Hippocampal formation (tissue), 2 donors: ENCODE data around the gene PDE9A.

Experiments
- DNase-seq, 2 donors: peaks; one replicate each; lab custom pipeline; 2025; lab: John Stamatoyannopoulos, UW

PDE9A gene

DNA sequence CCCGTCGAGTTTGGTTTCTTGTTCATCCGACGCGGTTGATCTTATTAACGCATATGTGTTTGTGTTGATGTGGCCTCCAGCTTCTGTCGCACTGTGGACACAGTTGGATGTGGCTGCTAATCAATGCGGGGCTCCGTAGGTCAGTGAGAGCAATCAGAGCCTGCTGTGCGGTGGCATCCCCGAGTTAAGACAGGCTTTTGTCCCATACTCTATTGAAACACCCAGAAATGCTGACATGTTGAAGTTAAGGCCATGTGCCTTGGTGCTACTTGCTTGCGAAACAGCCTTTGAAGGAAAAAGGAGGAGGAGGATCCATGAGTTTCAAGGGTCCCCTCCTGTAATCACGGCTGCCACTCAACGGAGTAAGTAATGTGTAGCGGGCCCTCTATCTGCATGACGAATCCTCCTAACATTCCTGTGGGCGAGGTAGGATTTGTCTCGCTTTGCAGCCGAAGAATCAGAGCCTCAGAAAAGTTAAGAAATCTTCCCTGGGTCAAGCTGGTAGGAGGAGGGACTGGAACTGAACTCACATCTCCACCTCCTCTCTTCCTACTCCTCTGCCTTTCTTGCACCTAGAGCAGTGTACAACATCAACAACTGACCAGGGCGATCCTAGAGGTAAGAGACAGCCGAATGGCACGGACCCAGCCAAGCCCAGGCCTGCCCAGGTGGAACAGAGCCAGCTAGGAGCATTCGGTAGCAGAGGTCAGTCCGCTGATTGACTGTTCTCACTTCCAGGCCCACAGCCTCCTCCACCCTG is 19.5 kb downstream of the PDE9A start:
- no peak for DNase-seq

DNA sequence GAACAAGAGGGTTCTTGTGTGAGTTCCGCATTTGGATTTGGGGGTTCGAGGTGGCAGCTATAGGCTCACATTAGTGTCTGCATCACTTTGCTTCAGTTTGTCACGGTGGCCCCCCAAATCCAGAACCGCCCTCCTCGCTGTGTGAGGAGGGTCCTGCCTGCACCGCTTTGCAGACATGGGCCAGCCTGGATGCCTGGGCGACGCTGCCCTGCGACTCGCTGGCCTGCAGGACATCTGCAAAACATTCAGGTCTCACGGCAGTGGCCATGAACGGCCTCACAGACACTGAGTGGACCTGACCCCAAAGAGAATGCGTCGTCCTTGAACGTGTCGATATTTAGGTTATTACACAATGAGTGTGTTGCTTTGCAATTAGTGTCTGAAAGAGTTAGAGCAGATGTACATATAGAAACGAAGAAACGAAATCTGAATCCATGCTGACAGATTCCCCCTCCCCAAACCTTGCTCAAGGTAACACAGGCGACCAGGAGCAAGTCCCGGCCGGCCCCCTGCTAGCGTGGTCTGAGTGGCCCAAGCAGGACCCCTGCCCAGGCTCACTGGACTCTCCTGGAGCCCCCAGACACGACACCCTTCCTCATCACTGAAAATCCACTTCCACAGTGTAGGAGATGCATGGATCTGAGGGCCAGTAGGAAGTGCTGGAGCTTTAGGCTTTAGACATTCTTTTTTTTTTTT is 20.4 kb downstream of the PDE9A start:
- DNase-seq: no peak

DNA sequence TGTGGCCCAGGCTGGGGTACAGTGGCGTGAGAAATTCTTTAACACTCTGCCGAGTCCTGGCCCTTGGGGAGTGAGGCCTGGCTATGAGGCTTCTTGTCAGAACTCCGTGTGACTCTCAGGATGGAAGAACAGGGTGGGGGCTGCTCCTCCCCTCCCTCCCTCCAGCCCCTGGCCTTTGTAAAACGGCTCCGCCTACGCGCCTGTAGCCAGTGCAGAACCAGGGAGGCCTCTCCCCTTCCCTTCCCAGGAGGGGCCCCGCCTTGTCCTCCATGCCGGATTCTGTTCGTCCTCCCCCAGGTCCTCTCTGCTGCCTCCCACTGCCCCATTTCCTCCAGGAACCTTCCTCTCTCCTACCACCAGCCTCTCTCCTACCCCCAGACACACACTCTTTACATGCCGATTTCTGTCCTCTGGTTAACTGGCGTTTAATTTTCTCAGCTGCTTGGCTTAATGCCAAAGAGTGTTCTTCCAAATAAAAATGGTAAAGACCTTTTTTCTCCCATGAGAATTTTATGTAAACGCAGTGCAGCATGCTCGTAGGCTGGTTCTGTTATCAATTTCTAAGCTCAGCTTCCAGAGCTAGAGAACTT is 21.0 kb downstream of the PDE9A start:
- no peak for DNase-seq

DNA sequence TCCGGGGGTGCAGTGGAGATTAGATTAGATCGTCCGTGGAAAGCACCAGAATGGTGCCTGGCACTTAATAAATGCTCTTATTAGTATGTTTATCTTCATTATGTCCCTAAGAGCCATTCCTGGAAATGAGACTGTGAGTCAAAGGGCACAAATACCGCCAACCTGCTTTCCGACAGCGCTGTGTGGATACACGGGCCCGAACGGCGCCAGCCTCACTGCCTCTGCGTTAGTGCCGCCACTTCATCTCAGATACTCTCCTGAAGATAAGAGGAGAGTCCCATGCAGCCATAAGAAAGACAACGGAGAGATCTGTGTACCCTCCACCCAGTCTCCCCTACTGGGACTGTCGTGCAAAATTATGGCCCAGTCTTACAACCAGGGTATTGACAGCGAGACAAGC is 22.0 kb downstream of the PDE9A start:
- no peak for DNase-seq

DNA sequence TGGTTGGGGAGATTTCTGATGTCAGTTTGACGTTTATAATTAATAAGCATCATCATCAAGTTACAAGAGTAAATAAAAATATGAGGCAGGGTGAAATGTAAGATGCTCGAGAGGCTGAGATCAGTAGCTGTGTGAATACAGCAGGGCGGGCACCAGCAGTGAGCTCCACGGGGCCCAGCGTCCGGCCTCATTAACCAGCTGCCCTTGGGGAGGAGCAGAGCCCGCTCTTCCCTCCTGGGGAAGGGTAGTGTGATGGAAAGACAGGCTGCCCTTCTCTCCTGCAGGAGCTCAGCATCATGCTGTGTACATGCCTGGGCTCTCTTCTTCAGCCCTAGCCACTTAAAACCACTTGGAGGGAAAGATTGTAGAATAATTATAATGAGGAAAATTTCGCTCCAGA is 23.4 kb downstream of the PDE9A start:
- no peak for DNase-seq

DNA sequence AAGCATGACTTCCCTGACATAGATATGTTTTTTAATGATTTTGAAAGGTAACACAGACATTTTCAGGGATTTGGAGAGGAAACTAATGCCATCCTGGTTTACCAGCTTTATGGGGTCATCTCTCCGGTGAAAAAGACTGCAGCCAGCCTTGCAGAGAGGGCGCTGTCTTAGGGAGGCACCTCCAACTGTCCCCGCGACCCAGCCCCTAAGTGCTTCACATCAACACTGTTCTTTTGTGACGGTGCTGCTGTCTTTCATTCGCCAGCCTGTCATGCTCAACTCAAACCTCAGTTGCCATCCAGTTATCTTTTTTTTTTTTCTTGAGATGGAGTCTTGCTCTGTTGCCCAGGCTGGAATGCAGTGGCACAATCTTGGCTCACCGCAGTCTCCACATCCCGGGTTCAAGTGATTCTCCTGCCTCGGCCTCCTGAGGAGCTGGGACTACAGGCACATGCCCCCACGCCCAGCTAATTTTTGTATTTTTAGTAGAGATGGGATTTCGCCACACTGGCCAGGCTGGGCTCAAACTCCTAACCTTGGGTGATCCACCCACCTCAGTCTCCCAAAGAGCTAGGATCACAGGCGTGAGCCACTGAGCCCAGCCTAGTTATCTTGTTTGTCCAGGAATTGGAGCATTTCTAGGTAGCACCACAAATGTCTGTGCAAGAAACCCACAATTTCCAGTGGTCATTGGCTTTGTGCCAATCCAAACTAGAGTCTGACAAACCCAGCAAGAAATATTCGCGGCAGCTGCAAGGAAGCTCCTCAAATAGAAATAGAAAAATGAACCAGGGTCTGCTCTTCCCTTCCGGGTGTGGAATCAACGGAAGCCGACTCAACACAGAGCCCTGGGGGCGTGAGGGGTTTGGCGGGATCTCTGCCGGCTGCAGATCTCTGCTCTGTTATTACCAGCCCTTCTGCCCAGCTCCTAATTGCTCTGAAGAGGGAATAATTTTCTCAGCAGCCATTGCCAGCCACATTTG is 24.2 kb downstream of the PDE9A start:
- DNase-seq: no peak

DNA sequence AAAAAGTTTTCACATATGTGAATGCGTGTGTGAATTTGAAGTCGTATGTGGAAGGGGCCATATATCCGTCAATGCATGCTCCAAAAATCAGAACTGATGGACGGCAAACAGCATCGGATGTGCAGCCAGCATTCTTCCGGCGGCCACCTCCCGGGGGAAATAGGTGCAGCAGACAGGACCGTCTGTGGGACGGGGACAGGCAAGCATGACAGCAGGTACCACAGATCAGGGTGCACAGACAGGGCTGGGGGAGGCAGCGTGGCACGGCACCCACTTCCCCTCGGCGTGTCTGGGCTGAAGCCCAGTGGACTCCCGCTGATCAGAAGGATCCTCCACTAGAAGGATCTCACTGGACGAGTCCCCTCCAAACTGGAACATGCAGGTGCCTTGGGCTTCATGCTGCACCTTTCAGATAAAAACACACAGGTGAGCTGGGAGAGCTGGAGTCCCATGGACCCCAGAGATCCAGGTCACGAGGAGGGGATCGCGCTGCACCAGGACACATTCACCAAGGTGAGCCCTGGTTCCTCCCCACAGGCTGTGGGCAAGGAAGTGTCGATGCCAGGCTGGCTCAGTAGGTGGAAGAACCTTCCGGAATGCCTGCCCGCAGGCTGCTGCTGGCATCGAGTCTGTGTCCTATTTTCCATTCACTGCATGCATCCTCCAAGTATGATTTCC is 25.3 kb downstream of the PDE9A start:
- no peak for DNase-seq

DNA sequence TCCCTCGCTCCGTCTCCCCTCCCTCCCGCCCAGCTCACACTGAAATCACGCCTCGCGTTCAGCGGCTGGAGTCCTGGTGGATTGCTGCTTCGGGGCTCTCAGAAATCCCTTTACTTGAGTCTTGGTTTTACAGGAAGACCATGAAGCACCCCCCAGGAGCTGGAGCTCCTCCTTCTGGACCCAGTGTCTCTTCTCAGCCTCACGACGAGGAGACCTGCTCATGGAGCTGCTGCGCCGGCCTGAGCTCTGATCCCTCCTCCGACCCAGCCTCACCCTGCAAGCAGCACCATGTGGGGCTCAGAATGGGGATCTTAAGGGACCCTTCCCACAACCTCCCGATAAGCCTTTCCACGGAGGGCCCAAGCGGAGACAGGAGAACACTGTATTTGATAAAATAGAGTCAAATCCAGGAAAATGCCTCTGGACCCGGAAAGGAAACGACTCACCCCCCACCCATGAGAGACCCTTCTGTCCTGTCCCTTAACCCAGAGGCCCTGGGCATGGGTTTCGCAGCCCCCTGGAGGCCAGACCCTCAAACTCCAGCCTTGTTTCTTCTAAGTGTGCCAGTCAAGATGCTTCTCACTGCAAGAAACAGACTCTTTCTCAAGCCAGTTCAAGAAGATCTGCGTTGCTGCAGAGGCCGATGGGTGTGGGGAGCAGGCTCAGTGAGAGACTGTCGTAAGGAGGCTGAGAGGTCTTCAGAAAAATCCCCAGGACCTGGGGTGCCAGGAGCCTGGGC is 26.1 kb downstream of the PDE9A start:
- no peak for DNase-seq

DNA sequence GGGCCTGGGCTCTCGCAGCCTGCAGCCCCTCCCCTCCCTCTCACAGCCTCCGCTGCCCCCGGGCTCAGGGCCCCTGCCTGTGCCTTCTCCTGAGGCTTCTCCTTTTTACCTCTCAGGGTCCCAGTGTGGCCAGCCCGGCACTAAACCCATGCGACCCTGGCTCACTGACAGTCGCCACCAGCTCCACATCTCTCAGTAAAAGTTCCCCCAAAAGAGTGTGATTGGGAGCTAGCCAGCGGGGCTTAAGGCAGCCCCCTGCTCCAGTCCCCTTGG is 26.6 kb downstream of the PDE9A start:
- DNase-seq: no peak

DNA sequence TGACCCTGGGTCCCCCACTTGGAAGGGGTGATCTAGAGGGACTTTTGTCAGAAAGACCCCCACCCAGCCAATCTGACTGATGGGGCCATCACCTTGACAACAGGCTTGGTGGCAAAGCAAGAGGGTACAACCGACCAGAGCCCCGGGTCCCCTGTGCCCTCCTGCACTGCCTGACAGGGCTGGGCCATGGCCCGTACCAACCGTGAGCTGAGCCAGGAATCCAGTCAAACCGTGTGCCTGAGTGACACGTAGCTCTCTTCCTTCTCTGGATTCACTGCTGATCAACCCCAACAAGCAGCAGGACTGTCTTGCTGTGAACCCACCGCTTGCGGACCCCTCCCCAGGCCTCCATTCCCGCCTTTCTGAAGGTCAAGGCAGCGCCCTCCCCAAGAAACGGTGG is 27.0 kb downstream of the PDE9A start:
- no peak for DNase-seq

DNA sequence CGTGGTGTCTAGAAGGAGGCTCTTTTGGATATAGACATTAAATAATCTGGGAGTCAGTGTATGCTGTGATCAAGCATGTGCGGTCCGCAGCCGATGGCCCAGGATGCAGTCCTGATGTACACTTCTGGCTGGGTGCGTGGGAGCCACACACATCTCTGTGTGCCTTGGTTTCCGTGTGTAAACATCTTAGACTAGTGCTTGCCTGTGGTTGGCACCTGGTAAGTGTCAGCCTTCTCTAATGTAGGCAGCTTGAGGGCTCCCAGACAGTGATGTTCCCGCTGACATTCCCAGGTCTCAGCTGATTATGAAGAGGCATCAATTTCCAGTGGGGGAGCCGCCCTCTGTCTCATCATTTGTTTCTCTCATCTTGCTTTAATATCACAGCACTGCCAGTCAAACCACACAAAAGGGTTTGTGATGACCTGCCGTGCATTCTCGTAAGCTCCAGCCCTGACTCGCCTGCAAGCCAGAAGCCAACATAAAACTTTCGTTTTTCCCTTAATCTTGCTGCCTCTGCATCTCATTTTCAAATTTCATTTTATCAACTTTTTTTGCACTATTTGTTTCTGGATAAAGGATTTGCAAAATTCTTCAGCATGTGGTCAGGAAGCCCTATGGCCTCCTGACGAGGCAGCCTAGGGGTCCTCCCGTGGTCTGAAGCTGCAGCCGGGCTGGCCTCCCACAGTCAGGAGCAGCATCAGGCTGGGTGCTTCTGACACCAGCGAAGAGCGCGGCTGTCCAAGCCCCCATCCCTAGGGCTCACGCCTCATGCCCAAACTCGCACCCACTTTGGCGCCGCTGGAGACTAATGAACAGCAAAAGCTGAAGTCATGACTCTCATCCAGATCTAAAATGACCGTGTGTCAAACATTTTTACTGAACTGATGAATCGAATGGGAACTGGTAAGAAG is 28.1 kb downstream of the PDE9A start:
- no peak for DNase-seq

DNA sequence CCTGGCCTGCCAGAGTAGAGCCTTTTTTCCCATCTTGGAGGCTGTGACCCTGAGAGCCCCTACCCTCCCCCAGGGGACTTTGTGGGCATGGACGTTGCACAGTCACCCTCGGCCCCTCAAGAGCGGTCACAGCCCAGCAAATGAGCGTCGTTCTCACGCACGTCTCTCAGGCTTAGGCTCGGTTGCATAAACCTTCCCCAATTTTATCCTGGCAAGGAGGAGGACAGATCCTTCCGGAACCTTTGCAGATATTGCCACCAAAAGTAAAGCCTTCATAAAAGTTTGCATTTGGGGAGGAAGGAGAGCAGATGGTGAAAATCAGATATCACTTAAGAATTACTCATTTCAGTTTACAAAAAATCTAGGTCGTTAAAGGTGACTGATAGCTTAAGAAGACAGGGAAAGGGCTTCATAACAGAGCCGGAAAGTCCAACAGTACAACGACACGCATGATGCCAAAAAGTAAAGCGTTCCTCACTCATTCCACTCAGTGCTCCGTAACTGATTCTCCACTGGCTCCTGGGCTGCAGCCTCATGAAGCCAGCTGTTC is 29.3 kb downstream of the PDE9A start:
- no peak for DNase-seq

DNA sequence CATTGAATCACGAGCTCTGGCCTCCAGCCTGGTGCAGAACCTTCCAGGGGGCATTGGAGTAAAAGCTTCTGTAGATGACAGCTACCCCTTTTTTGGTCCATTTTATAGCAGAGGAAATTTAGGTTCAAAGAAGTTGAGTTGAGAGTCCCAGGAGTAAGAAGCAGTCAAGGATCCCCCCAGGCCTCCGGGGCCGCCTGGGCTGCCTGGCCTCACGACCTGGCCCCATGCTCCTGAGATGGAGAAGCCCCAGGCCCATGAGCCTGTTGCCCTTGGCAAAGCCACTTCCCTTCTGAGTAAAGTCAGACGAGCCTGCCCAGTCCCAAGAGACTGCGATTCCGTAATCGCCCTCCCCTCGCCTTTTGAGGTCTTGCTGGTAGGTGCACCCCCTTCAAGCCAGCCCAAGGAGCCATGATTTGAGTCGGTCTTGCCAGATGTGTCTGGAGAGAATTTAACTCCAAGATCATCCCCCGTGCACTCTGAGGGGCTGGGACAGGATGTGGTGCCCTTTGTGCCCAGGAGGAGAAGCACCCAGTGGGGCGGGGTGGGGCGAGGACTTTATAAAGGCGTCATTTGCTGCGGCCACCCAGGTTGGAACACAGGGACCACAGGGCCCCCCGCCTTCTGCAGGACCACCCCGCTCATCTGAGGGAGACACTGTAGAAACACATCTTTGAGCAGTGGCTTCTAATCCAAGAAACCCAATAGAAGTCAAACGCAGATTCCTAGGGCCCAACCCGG is 30.1 kb downstream of the PDE9A start:
- no peak for DNase-seq

DNA sequence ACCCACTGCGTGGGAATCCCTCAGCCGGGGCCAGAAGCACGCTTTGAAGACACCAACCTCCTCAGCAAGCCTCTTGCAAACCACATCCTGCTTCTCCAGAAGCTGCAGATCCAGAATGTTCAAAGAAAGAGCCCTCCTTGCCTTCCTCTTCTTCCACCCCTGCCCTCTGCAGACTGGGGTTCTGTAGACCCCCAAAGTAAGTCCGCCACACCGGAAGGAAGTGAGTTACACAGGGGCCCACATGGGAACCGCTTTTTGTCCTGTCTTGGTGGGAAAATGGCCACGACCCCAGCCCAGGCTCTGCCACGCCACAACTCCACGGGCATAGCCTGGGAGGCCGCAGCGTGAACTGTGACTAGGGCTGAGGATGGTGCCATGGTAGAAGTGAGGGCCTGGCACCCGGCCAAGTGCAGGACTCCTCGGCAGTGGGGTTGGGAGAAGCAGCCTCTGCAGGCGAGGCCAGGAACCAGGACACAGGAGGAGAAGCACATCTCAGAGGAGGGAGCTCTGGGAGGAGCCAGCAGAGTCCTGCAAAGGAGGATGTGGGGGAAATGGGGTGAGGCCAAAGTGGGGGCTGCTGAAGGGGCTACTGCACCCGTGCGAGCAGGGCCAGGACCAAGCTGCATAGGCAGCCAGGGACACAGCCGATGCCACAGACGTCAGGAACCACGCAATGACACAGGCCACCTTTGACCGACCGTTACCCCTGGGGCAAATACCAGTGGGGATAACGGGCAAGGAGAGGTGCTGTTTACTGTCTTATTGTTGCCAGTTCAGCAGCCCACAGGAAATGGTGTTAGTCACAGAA is 30.9 kb downstream of the PDE9A start:
- no peak for DNase-seq

DNA sequence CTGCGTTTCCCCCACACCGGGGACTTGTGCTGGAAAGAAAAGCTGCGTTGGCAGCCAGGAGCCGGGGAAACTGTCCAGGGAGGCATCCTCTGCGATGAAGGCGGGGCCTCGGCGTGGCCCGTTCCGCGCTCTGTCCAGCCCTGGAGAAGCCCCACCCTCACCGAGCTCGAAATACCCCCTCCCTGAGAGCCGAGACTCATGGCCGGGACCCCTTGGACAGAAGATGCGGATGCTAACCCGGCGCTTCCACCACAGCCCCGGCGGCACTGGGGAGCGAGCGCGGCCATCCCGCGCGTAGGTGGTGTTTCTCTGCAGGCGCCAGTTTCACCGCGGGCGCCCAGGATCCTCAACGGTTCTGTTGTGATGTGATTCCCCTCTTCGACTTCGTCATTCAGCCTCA is 31.6 kb downstream of the PDE9A start:
- DNase-seq: no peak

DNA sequence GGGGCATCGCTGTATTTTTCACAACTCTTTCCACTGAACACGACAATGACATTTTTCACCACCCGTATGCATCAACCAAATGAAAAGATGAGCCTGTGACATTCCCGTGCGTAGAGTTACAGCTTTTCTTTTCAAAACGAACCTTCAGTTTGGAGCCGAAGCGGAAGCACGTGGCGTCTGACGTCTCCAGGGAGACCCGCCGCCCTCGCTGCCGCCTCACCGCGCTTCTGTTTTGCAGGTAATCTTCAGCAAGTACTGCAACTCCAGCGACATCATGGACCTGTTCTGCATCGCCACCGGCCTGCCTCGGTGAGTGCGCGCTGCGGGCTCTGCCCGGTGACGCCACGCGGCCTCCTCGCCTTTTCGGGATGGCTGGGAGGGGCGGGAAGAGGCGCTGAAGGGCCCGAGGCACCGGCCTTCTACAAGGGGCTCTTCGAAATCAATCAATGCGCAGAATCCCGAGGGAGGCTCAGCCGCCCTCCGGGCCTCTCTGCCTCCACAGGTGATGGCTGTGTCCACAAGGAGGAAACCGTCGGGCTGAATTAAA is 32.6 kb downstream of the PDE9A start:
- DNase-seq: no peak

DNA sequence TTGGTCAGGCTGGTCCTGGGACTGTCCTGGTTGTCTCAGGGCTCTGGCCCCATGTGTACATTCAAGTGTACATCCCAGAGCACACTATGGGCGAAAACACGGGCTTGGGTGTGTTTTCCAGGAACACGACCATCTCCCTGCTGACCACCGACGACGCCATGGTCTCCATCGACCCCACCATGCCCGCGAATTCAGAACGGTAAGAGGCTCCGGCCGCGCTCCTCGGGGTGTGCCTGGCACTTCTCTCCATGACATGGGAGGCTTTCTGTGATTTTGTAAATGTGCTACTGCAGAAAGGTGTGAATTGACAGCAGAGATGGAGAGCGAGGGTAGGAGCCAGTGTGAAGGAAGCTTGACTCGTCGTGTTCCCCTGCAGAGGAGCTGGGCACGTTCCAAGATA is 34.4 kb downstream of the PDE9A start:
- no peak for DNase-seq
